GM06990 (cell line): ENCODE results near the gene TRAF3.
"Not testable (repeated sequence)": the region's sequence is repeated elsewhere in the genome, so short reads cannot be mapped to it uniquely, and the experiment has no call there.

Experiments
- DNase-seq: peaks from one replicate; pipeline ENCODE4 v3.0.0-alpha.2; 2011; ENCODE audit not compliant: insufficient read length; ENCODE audit errors: extremely low read depth
- H3K27me3 ChIP-seq: replicated peaks from 2 replicates; pipeline ENCODE4 v1.6.0; 2011; ENCODE audit warnings: low read length; ENCODE audit not compliant: control insufficient read depth, insufficient read depth
- H3K36me3 ChIP-seq: 2 replicates; pipeline ENCODE4 v1.5.1; 2011; ENCODE audit warnings: low read length; ENCODE audit not compliant: control insufficient read depth, insufficient read depth
- H3K4me3 ChIP-seq: replicated peaks from 2 replicates; pipeline ENCODE4 v1.5.1; 2011; ENCODE audit warnings: low read depth, mild to moderate bottlenecking, control low read depth, low read length
- TF ChIP-seq, protein P1 (sequence below): IDR thresholded peaks from 2 replicates; pipeline ENCODE4 v1.5.1; 2011; ENCODE audit warnings: low read length, control low read depth, mild to moderate bottlenecking, inconsistent platforms; ENCODE audit not compliant: insufficient read depth, poor library complexity, severe bottlenecking

TRAF3 gene

GRCh38 chr14:102833991-102834390 lies 56.7 kb downstream of the TRAF3 start:
- peaks cover 19% of the 10 kb centered on the region for H3K36me3 ChIP-seq
- H3K4me3 ChIP-seq = no peak overlapping the region
- DNase-seq = no peak
- TF ChIP-seq, protein P1, sequence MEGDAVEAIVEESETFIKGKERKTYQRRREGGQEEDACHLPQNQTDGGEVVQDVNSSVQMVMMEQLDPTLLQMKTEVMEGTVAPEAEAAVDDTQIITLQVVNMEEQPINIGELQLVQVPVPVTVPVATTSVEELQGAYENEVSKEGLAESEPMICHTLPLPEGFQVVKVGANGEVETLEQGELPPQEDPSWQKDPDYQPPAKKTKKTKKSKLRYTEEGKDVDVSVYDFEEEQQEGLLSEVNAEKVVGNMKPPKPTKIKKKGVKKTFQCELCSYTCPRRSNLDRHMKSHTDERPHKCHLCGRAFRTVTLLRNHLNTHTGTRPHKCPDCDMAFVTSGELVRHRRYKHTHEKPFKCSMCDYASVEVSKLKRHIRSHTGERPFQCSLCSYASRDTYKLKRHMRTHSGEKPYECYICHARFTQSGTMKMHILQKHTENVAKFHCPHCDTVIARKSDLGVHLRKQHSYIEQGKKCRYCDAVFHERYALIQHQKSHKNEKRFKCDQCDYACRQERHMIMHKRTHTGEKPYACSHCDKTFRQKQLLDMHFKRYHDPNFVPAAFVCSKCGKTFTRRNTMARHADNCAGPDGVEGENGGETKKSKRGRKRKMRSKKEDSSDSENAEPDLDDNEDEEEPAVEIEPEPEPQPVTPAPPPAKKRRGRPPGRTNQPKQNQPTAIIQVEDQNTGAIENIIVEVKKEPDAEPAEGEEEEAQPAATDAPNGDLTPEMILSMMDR = no peak
- H3K27me3 ChIP-seq = no peaks in the 10 kb centered on the region

GRCh38 chr14:102835959-102836358 lies 58.7 kb downstream of the TRAF3 start:
- Histone ChIP-seq H3K36me3 (peaks cover 15% of the 10 kb centered on the region), H3K4me3 (no peak overlapping the region), H3K27me3 (no peaks in the 10 kb centered on the region)
- no peak for DNase-seq
- TF ChIP-seq, protein P1 = no peak

- H3K27me3 ChIP-seq, DNase-seq, H3K4me3 ChIP-seq: not testable (repeated sequence)
- H3K36me3 ChIP-seq = peaks cover 11% of the 10 kb centered on the region
Measured at GRCh38 chr14:102837120-102837519, 59.9 kb downstream of the TRAF3 start.

DNA sequence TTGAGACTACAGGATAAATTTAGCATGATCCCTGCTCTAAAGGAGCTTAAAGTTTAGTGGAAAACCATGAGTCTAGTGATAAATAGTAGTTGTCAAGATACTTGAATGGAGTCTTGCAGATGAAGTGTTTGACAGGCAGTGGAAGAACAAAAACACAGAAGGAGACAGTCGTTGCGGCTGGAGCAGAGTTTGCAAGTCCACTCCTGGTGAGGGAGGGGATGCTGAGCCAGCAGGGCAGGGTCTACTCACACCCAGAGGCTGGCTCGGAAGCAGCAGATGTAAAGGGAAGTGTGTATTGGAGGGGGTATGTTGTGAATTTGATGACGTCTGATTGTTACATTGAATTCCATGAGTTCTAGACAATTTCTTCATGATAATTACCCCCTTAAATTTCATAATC lies 61.3 kb downstream of the TRAF3 start:
- Histone ChIP-seq H3K4me3 (no peak overlapping the region), H3K36me3 (peaks cover 9% of the 10 kb centered on the region), H3K27me3 (no peaks in the 10 kb centered on the region)
- DNase-seq = no peak
- TF ChIP-seq, protein P1 = no peak

DNA sequence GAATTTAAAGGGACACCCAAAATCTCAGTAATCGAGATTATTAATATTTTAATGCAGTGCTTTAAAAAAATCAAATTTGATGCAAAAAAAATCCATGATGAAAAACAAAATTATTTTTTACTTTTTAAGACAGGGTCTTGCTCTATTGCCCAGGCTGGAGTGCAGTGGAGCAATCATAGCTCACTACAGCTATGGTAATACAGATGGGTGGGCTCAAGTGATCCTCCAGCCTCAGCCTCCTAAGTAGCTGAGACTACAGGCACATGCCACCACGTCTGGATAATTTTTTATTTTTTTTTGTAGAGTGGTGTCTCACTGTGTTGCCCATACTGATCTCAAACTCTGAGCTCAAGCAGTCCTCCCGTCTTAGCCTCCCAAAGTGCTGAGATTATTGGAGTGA lies 62.9 kb downstream of the TRAF3 start:
- H3K4me3 ChIP-seq = no peak overlapping the region
- H3K27me3 ChIP-seq = no peaks in the 10 kb centered on the region
- no peak for DNase-seq
- H3K36me3 ChIP-seq = peaks cover 6% of the 10 kb centered on the region
- TF ChIP-seq, protein P1 = no peak

GRCh38 chr14:102840771-102841528 lies 63.7 kb downstream of the TRAF3 start:
- no peak for DNase-seq
- TF ChIP-seq, protein P1 = no peak
- no peaks in the 10 kb centered on the region for H3K27me3 ChIP-seq

More at GRCh38 chr14:102840771-102841528, 63.7 kb downstream of the TRAF3 start:
- Histone ChIP-seq H3K4me3 (no peak overlapping the region), H3K36me3 (peaks cover 6% of the 10 kb centered on the region)
